ENCODE data around the gene FAM216A.

DNA sequence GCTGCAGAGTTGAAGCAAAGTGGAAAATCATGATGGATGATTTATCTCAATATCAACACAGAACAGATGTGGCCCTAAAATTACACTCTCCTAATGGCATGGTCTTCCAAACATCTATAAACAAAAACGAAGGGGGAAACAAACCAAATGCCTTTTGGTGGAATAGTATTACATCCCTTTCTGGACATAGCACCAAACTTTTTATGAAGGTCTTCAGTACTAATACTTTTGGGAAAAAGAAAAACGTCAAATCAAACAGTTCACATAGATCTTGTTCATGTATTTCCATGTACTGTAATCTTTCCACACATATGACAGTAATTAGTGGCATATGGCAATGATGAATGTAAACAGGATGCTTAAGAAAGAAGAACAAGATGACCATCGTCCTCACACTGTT is 42.2 kb upstream of the FAM216A start:
- TF ChIP-seq, protein P1, sequence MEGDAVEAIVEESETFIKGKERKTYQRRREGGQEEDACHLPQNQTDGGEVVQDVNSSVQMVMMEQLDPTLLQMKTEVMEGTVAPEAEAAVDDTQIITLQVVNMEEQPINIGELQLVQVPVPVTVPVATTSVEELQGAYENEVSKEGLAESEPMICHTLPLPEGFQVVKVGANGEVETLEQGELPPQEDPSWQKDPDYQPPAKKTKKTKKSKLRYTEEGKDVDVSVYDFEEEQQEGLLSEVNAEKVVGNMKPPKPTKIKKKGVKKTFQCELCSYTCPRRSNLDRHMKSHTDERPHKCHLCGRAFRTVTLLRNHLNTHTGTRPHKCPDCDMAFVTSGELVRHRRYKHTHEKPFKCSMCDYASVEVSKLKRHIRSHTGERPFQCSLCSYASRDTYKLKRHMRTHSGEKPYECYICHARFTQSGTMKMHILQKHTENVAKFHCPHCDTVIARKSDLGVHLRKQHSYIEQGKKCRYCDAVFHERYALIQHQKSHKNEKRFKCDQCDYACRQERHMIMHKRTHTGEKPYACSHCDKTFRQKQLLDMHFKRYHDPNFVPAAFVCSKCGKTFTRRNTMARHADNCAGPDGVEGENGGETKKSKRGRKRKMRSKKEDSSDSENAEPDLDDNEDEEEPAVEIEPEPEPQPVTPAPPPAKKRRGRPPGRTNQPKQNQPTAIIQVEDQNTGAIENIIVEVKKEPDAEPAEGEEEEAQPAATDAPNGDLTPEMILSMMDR (IDR thresholded peaks at IDR 0.05): no peak
- TF ChIP-seq POLR2AphosphoS5 (IDR thresholded peaks at IDR 0.05) (no peak), POLR2A (IDR thresholded peaks at IDR 0.05; ENCODE audit: low read depth) (no peak), EP300 (IDR thresholded peaks at IDR 0.05) (no peak)

Measured in esophagus muscularis mucosa (tissue), 4 donors.